HepG2 (cell line): ENCODE data around the gene NPFFR1.

ENCODE experiments used
- CBFB ChIP-seq: sonication (generic); formaldehyde crosslinking; IDR thresholded peaks from 2 replicates; pipeline ENCODE4 v1.4.0; 2020; ENCODE audit warnings: missing genetic modification reagents
- JUND ChIP-seq: sonication (generic); formaldehyde crosslinking; IDR thresholded peaks from 2 replicates; pipeline ENCODE4 v1.8.0; 2022; ENCODE audit warnings: mild to moderate bottlenecking, missing genetic modification reagents
- REST ChIP-seq, 2 experiments: IDR thresholded peaks; 2 replicates each; pipeline ENCODE4 v1.6.1; 2011 to 2012; ENCODE audit warnings: low read length in 2 of 2, borderline replicate concordance in 1 of 2, low read depth in 1 of 2, mild to moderate bottlenecking in 1 of 2, moderate library complexity in 1 of 2
- ZSCAN20 ChIP-seq: sonication (generic); formaldehyde crosslinking; IDR thresholded peaks from 2 replicates; pipeline ENCODE4 v1.4.0; 2020; ENCODE audit warnings: missing genetic modification reagents, mild to moderate bottlenecking, borderline replicate concordance
- TF ChIP-seq, protein P1 (sequence below): sonication (generic); formaldehyde crosslinking; IDR thresholded peaks from 2 replicates; pipeline ENCODE4 v1.5.1; 2020; ENCODE audit warnings: missing genetic modification reagents, mild to moderate bottlenecking, borderline replicate concordance

DNA sequence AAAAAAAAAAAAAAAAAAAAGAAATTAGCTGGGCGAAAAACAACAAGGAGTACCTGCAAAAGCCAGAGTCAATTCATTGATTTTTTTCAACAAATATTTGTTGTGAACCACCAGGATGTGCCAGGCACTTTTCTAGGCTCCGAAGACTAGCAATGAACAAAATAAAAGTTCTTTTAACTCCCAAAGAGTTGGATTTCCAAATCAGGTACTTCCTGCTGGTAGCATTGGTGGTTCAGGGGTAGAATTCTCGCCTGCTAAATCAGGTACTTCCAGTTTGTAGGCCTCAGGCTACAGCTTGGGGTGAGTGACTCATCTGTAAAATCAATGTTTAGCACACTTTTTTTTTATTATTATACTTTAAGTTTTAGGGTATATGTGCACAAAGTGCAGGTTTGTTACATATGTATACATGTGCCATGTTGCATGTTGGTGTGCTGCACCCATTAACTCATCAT is 61.4 kb downstream of the NPFFR1 start:
- TF ChIP-seq CBFB (CRISPR knock-in tag) (no peak), ZSCAN20 (CRISPR knock-in tag) (no peak), JUND (CRISPR knock-in tag) (no peak), REST (IDR thresholded peaks at IDR 0.05; ENCODE audit: borderline replicate concordance in 1 of 2, low read depth in 1 of 2, low read length in 2 of 2) (no peak)
- TF ChIP-seq, protein P1, sequence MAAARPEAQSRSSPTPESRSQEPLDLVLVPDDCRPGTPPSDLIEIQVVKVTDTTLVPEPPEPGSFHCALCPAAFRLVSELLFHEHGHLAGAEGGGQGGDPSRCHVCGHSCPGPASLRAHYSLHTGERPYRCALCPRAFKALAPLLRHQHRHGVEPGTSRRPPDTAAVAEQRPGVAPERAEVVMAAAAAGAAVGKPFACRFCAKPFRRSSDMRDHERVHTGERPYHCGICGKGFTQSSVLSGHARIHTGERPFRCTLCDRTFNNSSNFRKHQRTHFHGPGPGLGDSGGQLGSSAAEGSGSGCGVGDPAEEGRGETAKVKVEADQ (CRISPR knock-in tag), result no peak
